ENCODE results near the gene UBXN7.
"Not testable (repeated sequence)": the region's sequence is repeated elsewhere in the genome, so short reads cannot be mapped to it uniquely, and the experiment has no call there.

UBXN7 gene

DNA sequence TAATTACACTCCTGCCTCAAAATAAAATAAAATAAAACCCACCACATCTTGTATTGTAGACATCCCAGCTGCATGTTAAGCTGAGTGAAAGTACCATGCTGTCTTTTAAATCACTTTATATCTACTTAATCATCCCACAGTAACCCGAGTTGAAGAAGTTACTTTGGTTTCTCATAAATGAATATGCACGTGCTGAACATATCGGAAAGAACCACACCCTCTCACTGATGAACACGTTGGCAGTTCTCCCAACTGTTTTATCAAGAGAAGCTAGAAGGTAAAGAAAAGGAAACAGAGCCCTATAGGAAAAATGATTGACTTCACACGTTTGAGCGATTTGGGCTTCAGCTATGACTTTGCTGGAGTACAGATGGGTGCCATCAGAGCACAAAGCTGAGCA, 78.1 kb downstream of the UBXN7 start:
- TF ChIP-seq ZNF274 (IDR thresholded peaks at IDR 0.05; ENCODE audit: low read depth, low read length), result no peak

DNA sequence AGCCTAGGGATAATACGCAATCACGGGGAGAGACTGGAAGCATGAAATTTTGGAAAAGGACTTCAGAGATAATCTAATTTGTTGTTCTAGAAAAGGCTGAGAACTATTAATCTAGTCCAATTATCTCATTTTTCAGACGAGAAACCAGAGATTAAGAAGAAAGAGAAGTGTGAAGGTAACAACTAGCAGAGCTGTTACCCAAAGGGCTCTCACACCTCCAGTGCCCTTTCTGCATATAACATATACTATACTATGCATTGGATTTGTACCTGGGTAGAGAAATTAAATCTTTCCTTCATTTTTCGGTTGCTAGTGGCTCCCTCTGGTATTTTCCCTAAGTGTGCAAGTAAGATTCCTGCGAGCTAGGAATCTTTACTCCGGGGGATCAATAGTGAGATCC, 80.7 kb downstream of the UBXN7 start:
- TF ChIP-seq ZNF274 (IDR thresholded peaks at IDR 0.05; ENCODE audit: low read depth, low read length), result no peak
- H3K4me3 ChIP-seq (ENCODE audit: low read length), result no peak overlapping the region

More for the DNA sequence above, 78.1 kb downstream of the UBXN7 start:
- H3K4me3 ChIP-seq (ENCODE audit: low read length), result no peak overlapping the region

DNA sequence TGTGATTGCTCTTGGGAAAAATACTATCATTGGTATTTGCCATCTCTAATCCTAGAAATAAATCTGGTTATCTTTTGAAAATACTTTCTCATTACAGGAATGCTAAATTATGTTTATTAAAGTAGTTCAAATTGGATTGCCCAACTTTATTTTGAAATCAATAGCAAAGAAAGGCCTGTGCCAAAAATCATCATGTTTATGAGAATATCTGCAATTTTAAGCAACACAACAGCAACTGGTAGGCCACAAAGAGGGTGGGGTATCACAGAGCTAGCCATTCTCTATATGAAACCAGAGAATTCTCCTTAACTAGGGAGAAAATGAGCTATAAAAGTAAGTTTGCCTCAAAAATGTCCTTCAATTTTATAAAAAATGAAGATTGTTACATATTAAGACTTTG, 82.2 kb downstream of the UBXN7 start:
- no peak for TF ChIP-seq ZNF274 (IDR thresholded peaks at IDR 0.05; ENCODE audit: low read depth, low read length)
- no peak overlapping the region for H3K4me3 ChIP-seq (ENCODE audit: low read length)

DNA sequence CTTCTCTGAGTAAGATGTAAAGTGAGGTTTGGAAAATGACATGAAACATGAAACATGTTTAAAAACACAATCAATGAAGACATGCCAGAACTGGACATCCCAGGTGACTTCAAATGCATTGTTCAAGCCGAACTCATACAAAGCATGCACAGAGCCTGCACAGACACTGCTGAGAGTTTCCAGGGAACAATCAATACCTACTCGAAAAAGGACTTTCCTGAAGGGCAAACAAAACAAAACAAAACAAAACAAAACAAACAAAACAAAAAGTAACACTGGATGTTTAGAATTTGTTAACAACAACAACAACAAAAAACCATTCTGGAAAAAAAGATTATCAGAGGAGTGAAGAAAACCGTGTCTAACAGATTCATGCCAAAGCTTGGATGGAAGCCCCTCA, 83.5 kb downstream of the UBXN7 start:
- no peak overlapping the region for H3K4me3 ChIP-seq (ENCODE audit: low read length)
- TF ChIP-seq ZNF274 (IDR thresholded peaks at IDR 0.05; ENCODE audit: low read depth, low read length), result no peak

DNA sequence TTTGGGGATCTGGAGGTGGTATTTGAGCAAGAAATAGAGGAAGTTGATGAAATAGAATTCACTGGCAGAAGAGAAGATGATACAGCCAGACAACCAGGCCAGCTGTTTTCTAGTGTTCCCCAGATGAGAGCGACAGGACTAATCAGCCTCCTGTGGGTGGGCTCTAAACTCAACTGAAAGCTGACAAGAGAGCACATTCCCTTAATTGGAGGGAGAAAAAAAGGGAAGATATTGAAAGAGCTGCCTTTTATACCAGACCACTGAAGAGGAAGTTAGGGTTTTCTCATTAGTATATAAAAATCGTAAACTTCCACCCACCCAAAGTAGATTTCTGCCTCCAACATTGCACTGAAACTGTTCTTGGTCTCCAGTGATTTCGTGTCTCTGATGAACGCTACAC, 87.6 kb downstream of the UBXN7 start:
- no peak for TF ChIP-seq ZNF274 (IDR thresholded peaks at IDR 0.05; ENCODE audit: low read depth, low read length)
- no peak overlapping the region for H3K4me3 ChIP-seq (ENCODE audit: low read length)

DNA sequence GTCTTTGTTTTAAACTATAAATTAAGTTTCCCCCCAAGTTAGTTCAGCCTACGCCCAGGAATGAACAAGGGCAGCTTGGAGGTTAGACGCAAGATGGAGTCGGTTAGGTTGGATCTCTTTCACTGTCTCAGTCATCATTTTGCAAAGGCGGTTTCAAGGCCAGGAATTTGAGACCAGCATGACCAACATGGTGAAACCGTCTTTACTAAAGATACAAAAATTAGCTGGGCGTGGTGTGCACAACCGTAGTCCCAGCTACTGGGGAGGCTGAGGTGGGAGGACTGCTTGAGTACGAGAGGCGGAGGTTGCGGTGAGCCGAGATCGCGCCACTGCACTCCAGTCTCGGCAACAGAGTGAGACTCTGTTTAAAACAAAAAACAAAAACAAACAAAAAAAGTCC, 88.3 kb downstream of the UBXN7 start:
- not testable (repeated sequence) for H3K4me3 ChIP-seq (ENCODE audit: low read length)

DNA sequence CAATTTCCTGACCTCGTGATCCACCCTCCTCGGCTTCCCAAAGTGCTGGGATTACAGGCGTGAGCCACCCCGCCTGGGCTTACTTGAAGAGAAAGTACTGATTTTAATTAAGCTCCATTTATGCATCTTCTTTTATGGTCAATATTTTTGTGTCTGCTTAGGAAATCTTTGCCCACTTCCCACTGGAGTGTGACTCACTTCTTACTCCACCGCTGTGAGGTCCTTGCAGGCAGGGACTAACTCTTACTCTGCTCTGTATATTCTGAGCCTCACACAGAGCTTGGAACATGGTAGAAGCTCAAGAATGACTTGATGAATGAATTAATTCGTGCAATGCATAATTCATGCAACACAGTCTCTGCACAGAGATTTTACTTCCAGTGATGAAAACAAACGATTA, 91.1 kb downstream of the UBXN7 start:
- no peak for TF ChIP-seq ZNF274 (IDR thresholded peaks at IDR 0.05; ENCODE audit: low read depth, low read length)
- no peak overlapping the region for H3K4me3 ChIP-seq (ENCODE audit: low read length)

DNA sequence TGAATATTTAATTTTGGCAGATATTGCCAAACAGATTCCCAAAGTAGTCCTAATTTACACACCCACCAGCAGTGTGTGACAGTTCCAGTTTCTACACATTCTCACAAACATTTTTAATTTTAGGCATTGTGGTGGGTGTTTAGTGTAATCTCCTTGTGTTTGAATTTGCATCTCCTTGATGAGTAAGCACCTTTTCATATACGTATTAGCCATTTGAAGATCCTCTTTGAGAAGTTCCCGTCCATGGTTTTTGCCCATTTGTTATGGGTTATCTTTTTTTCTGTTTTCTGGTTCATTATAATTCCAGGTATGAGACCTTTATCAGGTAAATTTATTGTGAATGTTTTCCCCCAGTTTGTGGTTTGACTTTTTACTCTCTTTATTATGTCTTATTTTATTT, 91.8 kb downstream of the UBXN7 start:
- no peak for TF ChIP-seq ZNF274 (IDR thresholded peaks at IDR 0.05; ENCODE audit: low read depth, low read length)
- H3K4me3 ChIP-seq (ENCODE audit: low read length), result no peak overlapping the region

DNA sequence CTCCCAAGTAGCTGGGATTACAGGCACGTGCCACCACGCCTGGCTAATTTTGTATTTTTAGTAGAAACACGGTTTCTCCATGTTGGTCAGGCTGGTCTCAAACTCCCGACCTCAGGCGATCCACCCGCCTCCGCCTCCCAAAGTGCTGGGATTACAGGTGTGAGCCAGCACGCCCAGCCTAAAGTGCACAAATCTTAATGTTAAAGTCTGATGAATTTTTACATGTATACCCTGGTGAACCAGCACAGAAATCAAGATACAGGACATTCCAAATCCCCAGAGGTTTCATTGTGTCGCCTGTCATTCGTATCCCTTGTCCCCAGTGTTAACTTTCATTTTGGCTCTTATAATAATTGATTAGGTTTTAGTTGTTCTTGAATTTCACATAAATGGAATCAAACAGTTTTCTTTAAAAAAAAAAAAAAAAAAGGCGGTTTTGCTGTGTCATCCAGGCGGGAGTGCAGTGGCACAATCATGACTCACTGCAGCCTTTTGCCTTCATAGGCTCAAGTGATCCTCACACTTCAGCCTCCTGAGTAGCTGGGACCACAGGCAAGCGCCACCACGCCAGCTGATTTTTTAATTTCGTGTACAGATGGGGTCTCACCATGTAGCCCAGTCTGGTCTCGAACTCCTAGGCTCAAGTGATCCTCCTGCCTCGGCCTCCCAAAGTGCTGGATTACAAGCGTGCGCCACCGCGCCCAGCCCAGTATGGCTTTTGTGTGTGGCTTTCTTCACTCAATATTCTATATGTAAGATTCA, 92.6 kb downstream of the UBXN7 start:
- TF ChIP-seq ZNF274 (IDR thresholded peaks at IDR 0.05; ENCODE audit: low read depth, low read length), result no peak

DNA sequence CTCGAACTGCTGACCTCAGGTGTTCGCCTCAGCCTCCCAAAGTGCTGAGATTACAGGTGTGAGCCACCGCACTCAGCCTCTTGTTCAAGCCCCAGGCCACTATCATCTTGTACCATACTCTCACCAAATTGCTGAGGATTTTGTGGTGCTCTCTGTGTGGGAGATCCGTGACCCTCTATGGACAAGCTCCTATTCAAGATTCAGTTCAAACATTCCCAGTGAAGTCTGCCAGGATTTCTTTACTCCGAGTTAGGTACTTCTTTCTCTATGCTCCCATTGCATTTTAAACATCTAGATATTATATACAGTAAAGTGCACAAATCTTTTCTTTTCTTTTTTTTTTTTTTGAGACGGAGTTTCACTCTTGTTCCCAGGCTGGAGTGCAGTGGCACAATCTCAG, 93.2 kb downstream of the UBXN7 start:
- no peak for TF ChIP-seq ZNF274 (IDR thresholded peaks at IDR 0.05; ENCODE audit: low read depth, low read length)
- no peak overlapping the region for H3K4me3 ChIP-seq (ENCODE audit: low read length)

More for the DNA sequence above, 92.6 kb downstream of the UBXN7 start:
- H3K4me3 ChIP-seq (ENCODE audit: low read length), result no peak overlapping the region

DNA sequence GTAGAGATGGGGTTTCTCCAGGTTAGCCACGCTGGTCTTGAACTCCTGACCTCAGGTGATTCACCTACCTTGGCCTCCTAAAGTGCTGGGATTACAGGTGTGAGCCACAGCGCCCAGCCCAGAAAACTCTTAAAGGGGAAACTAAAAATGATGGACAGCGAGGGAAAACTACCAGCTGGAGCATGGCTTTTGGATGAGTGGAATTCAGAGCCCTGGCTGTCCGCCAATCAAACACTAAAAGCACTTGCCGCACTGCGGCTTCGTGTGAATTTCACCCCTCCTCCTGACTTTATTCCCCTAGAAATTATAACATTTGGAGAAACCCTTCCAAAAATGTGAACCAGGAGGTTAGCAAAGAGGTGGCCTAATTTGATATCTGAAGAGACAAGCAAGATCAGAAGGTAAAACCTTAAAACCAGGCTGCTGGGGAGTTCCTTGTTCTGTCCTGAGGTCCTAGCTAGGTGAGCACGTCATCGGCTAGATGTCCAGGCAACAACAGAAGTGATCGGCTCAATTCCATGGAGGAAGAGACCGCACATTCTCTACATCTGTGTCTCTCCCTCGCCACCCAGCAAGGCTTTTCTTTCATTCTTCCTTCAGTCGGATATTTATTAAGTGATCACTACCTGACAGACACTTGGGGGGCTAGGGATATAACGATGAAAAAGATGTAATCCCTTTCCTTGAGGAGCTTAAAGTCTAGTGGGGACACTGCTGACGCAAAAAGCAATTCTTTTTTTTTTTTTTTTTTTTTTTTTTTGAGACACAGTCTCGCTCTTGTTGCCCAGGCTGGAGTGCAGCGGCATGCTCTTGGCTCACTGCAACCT, 95.7 kb downstream of the UBXN7 start:
- no peak for TF ChIP-seq ZNF274 (IDR thresholded peaks at IDR 0.05; ENCODE audit: low read depth, low read length)
- H3K4me3 ChIP-seq (ENCODE audit: low read length), result no peak overlapping the region

DNA sequence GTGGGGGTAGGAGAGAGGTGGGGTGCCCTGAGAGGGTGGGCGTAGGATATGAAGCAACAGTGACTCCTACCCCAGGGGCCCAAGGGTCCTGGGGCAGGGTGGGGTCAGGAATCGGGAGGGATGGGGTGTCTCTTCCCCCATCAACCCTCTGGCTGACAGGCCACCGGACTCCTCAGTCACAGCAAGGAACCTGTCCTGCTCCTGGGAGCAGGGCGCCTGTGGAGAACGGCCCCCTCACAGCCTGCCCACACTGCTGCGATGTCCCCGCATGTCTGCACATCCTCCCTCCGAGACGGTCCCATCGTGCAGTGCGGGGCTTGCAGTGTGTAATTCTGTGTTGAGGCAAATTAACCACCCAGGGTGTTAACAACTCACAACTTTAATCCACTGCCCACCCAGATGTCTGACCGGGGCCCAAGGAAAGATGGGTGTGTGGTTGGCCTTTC, 96.7 kb downstream of the UBXN7 start:
- no peak for TF ChIP-seq ZNF274 (IDR thresholded peaks at IDR 0.05; ENCODE audit: low read depth, low read length)
- H3K4me3 ChIP-seq (ENCODE audit: low read length), result no peak overlapping the region

DNA sequence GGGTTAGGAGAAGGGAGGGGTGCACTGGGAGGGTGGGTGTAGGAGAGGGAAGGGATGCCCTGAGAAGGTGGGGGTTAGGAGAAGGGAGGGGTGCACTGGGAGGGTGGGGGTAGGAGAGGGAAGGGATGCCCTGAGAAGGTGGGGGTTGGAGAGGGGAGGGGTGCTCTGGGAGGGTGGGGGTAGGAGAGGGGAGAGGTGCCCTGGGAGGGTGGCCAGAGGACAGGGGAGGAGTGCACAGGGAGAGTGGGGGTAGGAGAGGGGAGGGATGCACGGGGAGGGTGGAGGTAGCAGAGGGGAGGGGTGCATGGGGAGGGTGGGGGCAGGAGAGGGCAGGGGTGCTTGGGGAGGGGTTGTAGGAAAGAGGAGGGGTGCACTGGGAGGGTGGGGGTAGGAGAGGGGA, 97.2 kb downstream of the UBXN7 start:
- no peak for TF ChIP-seq ZNF274 (IDR thresholded peaks at IDR 0.05; ENCODE audit: low read depth, low read length)
- no peak overlapping the region for H3K4me3 ChIP-seq (ENCODE audit: low read length)

DNA sequence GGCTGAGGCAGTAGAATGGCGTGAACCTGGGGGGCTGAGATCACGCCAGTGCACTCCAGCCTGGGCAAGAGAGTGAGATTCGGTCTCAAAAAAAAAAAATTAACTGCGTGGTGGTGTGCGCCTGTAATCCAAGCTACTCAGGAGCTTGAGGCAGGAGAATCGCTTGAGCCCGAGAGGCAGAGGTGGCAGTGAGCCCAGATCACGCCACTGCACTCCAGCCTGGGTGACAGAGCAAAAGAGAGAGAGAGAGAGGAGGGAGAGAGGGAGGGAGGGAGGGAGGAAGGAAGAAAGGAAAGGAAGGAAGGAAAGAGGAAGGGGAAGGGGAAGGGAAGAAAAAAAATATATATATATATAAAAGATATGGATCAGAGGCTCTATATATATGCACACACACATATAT, 100.1 kb downstream of the UBXN7 start:
- no peak overlapping the region for H3K4me3 ChIP-seq (ENCODE audit: low read length)
- TF ChIP-seq ZNF274 (IDR thresholded peaks at IDR 0.05; ENCODE audit: low read depth, low read length), result no peak

DNA sequence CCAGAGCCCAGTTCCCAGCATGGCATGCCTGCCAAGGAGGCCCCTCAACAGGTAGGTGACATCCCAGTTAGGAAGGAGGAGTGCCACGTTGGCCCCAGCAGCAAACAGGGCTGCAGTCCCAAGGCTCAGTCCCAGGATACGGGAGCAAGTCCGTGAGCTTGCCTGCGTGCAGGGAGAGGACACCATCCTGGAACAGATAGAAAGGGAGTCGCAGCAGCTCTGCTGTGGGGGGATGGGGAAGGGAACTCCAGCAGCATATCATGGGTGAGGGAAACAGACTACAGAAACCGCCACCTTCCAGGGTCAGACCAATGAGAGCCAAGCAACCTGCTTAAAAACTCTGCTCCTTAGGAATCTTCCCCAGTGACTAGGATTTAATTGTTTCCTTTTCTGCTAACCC, 104.8 kb downstream of the UBXN7 start:
- H3K4me3 ChIP-seq (ENCODE audit: low read length), result no peak overlapping the region
- no peak for TF ChIP-seq ZNF274 (IDR thresholded peaks at IDR 0.05; ENCODE audit: low read depth, low read length)

Data from GM08714 (cell line).